Measurements from ENCODE around the gene P4HA1.
A peak's percentile ranks its signal among the peaks of the same experiment; 100 is the strongest.

The P4HA1 gene

DNA sequence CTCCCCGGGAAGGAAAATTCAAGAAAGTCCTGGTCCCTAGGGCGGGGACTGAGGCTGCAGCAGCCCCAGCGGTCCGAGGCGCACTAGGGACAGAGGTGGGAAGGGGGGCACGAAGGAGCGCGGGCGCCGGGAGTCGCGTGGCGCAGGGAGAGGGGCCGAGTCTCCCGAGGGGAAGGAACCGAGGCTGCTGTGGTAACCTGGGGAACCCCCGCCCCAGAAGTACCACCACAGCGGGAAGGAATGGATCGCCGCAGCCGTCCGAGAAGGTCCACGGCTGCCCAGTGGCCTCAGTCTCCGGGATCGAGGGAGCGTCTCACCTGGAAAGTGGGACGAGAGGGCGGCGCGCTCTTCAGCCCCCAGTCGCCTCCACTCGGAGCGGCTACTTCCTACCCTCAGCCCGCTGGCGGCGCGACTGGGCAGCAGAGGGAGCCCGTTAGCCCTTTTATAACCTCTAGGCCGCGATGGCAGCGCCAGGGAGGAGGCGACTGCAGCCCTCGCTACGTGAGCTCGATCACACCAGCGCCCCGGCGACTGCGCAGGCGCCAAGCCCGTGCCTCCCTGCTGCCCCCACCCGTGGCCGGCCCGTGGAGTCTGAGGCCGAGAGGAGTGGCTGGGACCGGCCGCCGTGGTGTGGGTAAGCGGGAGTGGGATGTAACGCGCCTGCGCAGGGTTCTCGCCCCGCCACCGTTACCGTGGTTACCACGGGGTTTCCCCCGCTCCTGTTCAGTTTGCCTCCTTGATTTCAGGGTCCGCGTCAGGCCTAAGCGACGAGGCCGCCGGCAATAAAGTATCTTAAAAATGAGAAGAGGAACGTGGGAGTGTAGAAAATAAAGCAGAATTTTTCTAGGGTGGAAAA, at the start of gene P4HA1:
Gene P4HA1 (minus strand): TSS at position 418 of the 856 bp plus-strand sequence. CDS start 21,983 bp downstream, outside the sequence.
- peak; percentile 97 for DNase-seq (ENCODE audit: low spot score)
- in situ Hi-C loops (cut with MboI; ENCODE audit: low pct_unique_long_range_greater_than_20kb, low sequenced_read_pairs, unreplicated experiment): no loop called here
- TF ChIP-seq CTCF (IDR thresholded peaks at IDR 0.05; ENCODE audit: extremely low read depth, insufficient read depth, missing control alignments): peak; percentile 92

GRCh38 chr10:73141603-73142002, 44.9 kb upstream of the P4HA1 start:
- no peak for TF ChIP-seq CTCF (IDR thresholded peaks at IDR 0.05; ENCODE audit: extremely low read depth, insufficient read depth, missing control alignments)
- in situ Hi-C loops (cut with MboI; ENCODE audit: low pct_unique_long_range_greater_than_20kb, low sequenced_read_pairs, unreplicated experiment): no loop called here
- no peak for DNase-seq (ENCODE audit: low spot score)

- no peak for DNase-seq (ENCODE audit: low spot score)
- TF ChIP-seq CTCF (IDR thresholded peaks at IDR 0.05; ENCODE audit: extremely low read depth, insufficient read depth, missing control alignments): no peak
- in situ Hi-C loops (cut with MboI; ENCODE audit: low pct_unique_long_range_greater_than_20kb, low sequenced_read_pairs, unreplicated experiment): no loop called here
Observed at GRCh38 chr10:73139251-73139650, 42.6 kb upstream of the P4HA1 start.

DNA sequence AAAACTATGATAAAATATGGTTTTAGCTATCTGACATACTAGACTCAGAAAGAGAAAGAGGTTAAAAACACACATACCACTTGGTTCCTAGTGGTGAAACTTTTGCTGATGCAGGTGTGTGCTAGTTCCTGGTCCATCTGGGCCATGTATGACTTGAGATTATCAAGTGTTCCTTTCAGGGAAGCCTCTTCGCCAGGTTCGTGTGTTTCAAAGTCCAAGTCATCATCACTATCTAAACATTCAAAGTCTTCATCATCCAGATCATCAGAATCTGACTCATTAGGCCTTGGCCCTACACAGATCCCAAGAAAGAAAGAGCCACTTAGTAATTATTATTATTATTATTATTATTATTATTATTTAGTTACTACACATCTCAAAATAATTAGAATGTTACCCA, 40.0 kb upstream of the P4HA1 start:
- no peak for DNase-seq (ENCODE audit: low spot score)
- in situ Hi-C loops (cut with MboI; ENCODE audit: low pct_unique_long_range_greater_than_20kb, low sequenced_read_pairs, unreplicated experiment): no loop called here
- TF ChIP-seq CTCF (IDR thresholded peaks at IDR 0.05; ENCODE audit: extremely low read depth, insufficient read depth, missing control alignments): no peak

DNA sequence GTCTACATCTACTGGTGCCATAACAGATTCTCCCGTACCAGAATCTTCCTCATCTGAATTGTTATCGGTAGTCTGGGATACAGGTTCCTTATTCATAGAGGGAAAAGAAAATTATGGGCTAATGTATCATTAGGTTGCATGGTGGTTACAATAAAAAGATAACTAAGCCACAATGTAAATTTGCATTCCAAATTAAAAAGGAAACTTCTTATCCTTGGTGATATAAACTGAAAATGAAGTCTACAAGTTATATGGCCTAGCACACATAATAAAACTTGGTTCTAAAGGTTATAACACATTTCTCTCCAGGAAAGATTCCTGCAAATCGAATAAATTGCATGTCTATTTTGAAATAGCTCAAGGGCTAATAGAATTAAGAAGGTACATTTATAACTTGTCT, 38.1 kb upstream of the P4HA1 start:
- in situ Hi-C loops (cut with MboI; ENCODE audit: low pct_unique_long_range_greater_than_20kb, low sequenced_read_pairs, unreplicated experiment): no loop called here
- no peak for DNase-seq (ENCODE audit: low spot score)
- TF ChIP-seq CTCF (IDR thresholded peaks at IDR 0.05; ENCODE audit: extremely low read depth, insufficient read depth, missing control alignments): no peak

- in situ Hi-C loops (cut with MboI; ENCODE audit: low pct_unique_long_range_greater_than_20kb, low sequenced_read_pairs, unreplicated experiment): no loop called here
- TF ChIP-seq CTCF (IDR thresholded peaks at IDR 0.05; ENCODE audit: extremely low read depth, insufficient read depth, missing control alignments): no peak
- no peak for DNase-seq (ENCODE audit: low spot score)
Observed at GRCh38 chr10:73131913-73132686, 35.4 kb upstream of the P4HA1 start.

All from GM13977 (cell line).